Stimulated activated CD8-positive, alpha-beta memory T cell treated with anti-CD3 and anti-CD28 coated beads, Interleukin-7, amount 100 ng/mL, for 24 hours (primary cell): ENCODE data around the gene FBXO11.

Source experiments
- DNase-seq: peaks from one replicate; pipeline ENCODE4 v3.0.0-alpha.2; 2020; ENCODE audit warnings: low read depth

Gene FBXO11

DNA sequence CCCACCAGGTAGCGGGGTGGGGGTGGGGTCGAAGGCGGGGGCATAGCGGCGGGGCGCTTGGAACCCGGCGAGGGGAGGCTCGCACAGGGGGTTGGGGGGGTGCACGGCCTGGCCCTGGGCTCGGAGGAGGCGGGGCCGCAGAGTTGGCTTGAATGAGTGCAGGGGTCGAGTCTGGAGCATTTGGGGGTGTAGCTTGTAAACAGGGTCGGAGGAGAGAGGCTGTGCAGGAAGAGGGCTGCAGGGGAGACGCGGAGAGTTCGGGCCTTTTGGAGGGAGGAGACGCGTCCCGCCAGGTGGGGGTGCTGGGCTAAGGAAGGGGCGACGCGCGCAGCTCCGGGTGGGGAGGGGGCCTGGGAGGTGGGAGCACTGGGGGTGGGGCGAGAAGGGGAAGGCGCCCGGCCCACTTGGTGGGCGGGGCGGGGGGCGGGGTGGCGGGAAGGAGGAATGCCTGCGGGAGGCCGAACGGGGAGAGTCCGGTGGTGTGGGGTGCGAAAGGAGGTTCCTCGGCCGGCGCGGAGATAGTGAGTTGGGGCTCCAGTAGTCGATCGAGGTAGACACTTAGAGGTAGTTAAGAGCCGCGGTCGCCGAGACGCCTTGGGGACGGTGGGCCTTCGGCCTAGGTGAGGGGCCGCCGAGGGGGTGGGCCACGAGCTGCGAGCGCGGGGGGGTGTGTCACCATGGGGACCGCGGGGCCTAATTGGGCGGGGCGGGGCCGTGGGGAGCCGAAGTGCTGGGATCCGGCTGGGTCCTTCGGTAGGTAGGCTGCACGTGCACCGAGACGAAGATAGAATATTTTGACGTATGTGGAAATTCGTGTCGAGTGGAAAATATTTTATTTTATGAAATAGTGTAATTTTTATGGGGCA, 122.6 kb downstream of the FBXO11 start:
- peak; percentile 38 for DNase-seq

DNA sequence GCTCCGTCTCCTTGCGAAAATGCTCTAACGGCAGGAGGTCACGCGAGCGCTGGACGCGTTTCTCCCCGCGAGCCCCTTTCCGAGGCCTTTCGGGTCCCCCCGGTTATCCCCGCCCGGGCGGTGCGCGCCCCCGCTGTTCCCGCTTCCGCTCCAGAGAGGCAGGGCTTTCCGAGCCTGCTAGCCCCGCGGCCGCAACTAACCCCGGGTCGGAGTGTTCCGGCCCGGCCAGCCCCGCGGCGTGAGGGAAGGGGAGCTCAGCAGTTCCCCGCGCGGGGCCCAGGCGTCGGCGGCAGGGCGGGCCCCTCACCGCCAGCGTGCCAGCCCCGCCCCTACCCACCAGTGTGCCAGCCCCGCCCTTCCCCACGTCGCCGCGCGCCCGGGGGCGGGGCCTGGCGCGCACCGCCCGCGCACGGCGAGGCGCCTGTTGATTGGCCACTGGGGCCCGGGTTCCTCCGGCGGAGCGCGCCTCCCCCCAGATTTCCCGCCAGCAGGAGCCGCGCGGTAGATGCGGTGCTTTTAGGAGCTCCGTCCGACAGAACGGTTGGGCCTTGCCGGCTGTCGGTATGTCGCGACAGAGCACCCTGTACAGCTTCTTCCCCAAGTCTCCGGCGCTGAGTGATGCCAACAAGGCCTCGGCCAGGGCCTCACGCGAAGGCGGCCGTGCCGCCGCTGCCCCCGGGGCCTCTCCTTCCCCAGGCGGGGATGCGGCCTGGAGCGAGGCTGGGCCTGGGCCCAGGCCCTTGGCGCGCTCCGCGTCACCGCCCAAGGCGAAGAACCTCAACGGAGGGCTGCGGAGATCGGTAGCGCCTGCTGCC, 123.4 kb downstream of the FBXO11 start, which contains the start of gene MSH6:
TSS of gene MSH6 (plus strand) at position 475 of the 815 bp plus-strand sequence. CDS start at position 564, 89 bp downstream.
- peak; percentile 65 for DNase-seq

DNA sequence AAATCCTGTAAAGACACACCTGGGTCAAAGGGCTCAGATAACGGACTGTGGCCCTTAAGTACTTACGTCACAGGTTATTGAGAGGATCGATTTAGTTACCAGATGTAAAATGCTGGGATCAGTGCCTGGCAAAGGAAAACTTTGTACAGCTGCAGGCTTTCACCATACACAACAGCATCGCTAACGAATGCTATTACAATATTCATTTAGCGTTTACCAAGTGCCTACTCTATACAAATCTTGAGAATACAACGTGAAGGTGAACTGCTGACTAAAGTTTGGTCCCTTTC, 124.0 kb downstream of the FBXO11 start:
- no peak for DNase-seq

DNA sequence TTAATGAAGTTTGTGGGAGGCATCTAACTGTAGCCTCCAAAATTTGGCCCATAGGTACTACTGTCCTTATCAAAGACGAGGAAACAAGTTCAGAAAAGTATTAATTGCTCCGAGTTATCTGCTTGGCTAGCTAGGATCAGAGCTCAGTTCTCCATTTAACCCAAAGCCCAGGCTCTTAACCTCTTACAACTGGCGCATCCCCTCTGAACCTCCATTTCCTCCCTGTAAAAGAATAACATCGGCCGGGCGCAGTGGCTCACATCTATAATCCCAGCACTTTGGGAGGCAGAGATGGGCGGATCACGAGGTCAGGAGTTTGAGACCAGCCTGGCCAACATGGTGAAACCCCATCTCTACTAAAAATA, 126.9 kb downstream of the FBXO11 start:
- DNase-seq = no peak

DNA sequence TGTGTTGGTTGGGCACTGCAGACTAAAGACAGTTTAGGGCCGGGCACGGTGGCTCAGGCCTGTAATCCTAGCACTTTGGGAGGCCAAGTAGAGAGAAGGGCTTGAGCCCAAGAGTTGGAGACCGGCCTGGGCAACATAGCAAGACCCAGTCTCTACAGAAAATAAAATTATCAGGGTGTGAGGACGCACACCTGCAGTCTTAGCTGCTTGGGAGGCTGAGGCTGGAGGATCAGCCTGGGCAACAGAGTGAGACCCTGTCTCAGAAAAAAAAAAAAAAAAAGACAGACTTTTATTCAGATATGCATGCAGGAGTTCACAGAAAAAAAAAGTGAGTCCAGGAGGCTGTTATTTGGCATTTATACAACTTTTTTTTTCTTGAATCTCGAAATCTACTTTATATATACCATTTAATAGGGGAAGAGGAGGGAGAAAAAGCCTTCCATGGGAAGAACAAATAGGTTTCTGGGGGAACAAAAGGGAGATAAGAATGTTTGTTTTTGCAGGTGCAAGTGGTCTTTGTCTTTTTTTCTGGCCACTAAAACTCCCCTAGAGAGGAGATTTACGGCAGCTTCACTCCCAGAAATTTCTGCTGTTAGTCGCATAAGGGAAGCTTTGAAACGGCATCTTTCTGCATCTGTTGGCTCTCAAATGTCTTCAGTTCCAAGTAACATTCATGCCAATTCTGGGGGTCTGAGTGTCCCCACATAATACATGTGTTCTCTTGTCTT, 127.4 kb downstream of the FBXO11 start:
- DNase-seq = no peak

DNA sequence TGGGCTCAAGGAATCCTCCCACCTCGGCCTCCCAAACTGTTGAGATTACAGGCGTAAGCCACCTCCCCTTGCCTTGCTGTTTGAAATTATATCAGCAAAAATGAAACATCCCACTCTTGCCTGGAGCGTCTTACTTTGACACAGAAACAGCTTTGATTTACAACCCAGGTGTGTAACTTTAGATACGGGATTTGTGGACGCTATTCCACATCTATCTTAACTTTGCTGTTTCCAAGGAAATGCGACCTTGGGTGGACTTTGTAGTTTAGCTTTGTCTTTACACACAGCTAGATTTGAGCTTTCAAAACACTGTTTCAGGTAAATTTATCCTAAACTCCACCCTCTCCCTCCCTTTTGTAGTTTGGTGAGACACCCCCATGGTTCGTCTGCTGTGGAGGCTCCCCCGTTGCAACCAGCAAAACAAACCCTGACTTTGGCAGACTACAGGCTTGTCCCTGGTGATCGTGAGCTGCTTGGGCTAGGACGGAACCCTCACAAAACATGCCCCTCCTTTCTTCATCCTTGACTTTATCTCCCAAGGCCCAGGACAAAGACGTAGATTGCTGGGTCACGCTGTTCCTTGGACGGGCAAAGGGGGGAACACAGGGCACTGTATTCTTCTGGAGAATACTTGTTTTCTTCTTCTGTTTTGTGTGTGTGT, 128.9 kb downstream of the FBXO11 start:
- DNase-seq = no peak

DNA sequence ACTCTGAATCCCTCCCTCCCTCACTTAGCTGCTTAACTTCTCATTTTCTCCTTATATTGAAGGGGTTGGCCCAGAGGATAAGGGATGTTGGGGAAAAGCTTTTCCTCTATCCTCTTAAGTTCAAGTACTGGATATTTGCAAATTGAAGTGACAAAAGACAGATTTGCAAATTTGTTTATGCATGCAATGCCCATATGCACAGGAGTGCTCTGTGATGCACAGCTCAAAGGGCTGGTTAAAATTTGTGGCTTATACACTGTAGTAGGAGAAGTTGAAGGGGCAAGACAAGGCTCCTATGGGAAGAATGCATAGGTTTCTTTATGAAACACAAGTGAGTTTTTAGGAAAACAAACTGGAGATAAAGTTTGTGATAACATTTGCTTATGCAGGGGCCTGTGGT, 131.7 kb downstream of the FBXO11 start:
- no peak for DNase-seq

DNA sequence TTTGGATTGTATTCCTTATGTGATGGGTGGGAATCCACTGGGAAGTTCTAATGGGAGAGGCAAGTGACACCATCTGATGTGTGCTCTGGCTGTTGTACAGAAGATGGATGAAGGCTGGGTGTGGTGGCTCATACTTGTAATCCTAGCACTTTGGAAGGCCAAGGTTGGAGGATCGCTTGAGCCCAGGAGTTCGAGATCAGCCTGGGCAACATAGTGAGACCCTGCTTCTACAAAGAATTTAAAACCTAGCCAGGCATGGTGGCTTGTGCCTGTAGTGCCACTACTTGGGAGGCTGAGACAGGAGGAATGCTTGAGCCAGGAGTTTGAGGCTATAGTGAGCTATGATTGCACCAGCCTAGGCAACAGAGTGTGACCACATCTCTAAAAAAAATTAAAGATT, 134.0 kb downstream of the FBXO11 start:
- DNase-seq = no peak

DNA sequence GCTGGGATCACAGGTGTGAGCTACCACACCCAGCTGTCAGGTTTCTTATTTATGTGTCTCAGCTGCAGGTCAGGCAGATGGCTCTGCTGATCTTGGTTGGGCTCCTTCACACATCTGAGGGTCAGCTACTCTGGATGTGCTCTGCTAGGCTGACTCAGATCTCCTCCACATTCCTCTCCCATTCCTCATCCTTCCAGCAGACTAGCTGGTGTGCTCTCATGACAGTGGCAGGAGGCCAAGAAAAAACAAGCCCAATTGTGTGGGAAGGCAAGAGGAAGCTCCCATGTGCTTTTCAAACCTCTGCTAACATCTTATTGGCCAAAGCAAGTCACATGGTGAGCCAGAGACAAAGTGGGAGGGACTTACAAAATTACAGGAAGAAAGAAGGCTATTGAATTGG, 135.1 kb downstream of the FBXO11 start:
- no peak for DNase-seq

DNA sequence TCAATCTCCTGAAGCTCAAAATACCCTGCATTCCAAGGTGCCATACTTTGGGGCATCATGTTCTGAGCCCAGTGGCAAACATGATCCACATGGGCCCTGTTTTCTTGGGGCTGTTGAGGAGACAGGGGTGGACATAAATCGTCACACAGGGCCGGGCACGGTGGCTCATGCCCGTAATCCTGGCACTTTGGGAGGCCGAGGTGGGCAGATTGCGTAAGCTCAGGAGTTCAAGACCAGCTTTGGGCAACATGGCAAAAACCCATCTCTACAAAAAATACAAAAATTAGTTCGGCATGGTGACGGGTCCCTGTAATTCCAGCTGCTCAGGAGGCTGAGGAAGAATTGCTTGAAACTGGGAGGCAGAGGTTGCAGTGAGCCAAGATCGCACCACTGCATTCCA, 137.0 kb downstream of the FBXO11 start:
- no peak for DNase-seq

DNA sequence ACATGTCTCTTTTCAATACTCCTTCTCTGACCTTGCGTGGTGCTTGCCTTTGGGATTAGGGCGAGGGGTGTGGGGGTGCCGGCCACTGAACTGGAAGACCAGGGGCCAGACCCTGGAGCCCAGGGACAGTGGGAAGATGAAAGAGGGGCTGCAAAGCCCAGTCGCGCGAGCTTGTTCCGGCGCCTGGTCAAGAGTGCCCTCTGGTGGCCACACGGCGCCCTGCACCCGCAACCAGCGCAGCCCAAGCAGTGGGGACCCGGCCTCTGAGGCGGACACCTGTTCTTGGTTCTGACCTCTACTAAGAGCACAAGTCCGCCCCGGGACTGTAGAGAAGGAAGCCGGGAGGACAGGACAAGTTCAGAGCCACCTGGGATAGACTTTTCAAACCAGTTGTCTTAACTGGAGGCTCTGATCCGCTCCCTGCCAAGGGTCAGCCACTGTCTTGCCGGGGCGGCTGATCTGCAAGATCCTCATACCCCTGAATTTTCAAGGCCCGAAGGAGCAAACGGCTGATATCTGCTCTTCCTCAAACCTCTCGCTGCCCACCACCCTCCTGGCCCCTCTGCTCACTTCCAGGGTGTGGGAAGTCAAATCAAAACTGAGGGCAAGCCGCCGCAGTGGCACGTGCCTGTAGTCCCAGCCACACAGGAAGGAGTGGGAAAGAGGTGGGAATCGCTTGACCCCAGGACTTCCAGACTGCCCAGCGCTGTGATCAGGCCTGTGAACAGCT, 138.3 kb downstream of the FBXO11 start:
- DNase-seq = peak; percentile 48

DNA sequence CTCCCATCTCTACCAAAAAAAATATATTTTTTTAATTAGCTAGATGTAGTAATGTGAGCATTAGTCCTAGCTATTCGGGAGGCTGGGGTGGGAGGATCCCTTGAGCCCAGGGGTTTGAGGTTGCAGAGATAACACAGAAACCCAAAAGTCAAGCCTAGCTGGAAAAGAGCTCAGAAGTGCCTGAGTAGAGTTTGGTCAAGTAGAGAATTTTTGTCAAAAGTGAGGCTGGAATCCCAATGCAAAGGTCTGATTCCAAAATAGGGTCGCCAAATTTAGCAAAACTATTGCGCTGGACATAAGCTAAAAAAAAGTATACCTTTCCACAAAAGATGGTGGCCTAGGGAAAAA, 138.8 kb downstream of the FBXO11 start:
- no peak for DNase-seq

DNA sequence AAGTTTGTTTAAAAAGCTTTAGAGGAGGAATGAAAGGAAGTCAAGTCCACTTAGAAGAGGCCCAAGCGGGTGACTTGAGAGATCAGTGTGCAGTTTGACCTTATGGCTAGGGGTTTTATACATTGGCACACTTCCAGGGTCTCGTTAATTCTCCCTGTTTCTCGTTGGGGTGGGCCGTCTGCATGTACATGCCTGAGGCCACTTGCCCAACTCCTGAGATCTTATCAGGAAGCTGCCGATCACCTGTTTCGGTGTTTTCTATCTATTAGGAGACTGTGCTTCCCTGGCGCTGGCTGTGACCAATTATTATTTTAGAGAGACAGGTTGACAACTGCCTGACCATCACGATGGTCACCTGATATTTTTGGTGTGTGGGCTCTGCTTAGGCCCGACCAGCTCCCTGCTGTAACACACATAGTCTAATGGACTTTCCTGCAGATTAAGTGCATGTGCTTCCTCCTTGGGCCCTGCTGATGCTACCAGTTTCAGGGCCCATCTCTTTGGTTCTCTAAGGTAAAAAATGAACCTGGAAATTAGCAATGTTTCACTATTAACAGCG, 154.4 kb downstream of the FBXO11 start:
- no peak for DNase-seq

DNA sequence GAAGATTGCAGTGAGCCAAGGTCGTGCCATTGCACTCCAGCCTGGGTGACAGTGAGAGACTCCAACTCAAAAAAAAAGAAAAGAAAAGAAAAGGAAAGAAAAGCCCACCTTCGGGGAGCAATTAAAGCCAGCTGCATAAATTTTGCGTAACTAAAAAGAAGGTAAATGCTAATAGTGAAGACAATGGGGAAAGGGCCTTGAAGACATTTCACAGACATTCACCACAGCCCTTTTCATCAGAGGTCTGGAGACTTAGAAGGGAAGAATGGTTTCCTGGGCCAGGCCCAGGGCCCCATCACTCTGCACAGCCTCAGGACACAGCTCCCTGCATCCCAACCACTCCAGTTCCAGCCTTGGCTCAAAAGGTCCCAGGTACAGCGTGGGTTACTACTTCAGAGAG, 158.4 kb downstream of the FBXO11 start:
- no peak for DNase-seq

DNA sequence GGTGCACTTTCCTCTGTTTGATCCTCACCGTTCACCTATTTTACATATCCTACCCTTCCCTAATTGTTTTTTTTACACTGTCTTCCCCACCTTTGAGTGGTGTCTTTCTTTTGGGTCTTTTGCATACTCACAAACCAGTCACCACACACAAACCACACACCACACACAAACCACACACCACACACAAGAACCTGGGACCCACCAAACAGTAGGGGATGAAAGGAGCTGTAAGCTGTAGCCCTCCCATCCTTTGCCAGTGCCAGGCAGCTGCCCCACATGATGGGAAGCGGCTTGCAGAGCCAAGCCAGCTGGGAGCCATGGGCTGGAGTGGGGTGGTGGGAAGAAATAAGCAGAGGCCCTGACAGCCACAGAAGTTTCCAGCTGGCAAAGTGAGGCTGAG, 162.2 kb downstream of the FBXO11 start:
- DNase-seq = no peak

DNA sequence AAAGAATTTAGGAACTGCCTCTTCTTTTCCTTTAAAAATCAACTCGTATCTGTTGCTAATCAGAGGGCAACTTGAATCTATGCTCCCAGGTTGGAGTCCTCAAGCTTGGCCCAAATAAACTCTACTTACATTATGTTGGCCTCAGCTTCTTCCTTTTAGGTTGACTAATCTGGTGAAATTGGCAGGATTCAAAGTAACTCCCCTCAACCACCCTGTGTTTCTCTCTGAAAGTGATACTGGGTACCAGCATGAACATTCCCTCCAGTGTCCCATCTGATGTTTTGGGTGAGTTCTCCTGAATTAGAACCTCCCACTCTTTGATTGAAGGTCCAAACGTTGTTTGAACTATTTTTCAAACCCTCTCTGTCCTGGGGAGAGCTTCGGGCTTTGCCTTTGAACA, 164.7 kb downstream of the FBXO11 start:
- no peak for DNase-seq

DNA sequence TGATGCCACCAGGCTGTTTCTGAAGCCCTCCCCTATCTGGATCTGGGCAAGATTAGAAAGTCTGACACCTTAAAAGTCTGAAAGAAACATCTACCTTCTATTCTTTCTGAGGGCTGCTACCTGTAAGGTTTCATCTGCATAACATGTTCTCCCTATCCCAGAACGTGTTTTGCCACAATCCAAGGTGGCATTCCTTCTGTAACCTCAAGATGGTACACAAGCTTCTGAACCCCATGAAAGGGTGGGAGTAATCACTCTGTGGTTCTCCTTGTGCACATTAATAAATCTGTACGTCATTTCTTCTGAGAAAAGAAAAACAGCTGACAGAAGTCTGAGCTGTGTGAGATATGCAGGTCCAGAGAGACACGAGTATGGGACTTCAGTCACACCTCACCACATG, 165.2 kb downstream of the FBXO11 start:
- no peak for DNase-seq
